HEK293 (cell line): ENCODE results near the gene KDM4B.
A peak's percentile ranks its signal among the peaks of the same experiment; 100 is the strongest.

ENCODE experiments used
- BCL11B ChIP-seq: fragments of 450-650 bp; formaldehyde crosslinking; IDR thresholded peaks from 2 replicates; pipeline ENCODE4 v1.5.1; 2016; ENCODE audit warnings: low read depth, missing biosample characterization, missing genetic modification characterization
- KLF10 ChIP-seq: fragments of 450-650 bp; IDR thresholded peaks from 2 replicates; pipeline ENCODE4 v1.5.1; 2018; ENCODE audit warnings: missing biosample characterization, mild to moderate bottlenecking, missing genetic modification characterization
- OVOL3 ChIP-seq: fragments of 450-650 bp; formaldehyde crosslinking; IDR thresholded peaks from 2 replicates; pipeline ENCODE4 v1.5.1; 2016; ENCODE audit warnings: missing biosample characterization, missing genetic modification characterization
- PATZ1 ChIP-seq: fragments of 450-650 bp; formaldehyde crosslinking; IDR thresholded peaks from 2 replicates; pipeline ENCODE4 v1.5.1; 2016; ENCODE audit warnings: missing biosample characterization, missing genetic modification characterization
- ZNF223 ChIP-seq: fragments of 450-650 bp; formaldehyde crosslinking; IDR thresholded peaks from 2 replicates; pipeline ENCODE4 v1.5.1; 2016; ENCODE audit warnings: missing biosample characterization, missing genetic modification characterization
- ZNF280C ChIP-seq: fragments of 450-650 bp; formaldehyde crosslinking; IDR thresholded peaks from 2 replicates; pipeline ENCODE4 v1.5.1; 2016; ENCODE audit warnings: missing biosample characterization, missing genetic modification characterization
- ZNF341 ChIP-seq: fragments of 450-650 bp; formaldehyde crosslinking; IDR thresholded peaks from 2 replicates; pipeline ENCODE4; 2016; ENCODE audit warnings: low read depth, missing biosample characterization, missing genetic modification characterization
- ZNF394 ChIP-seq: fragments of 450-650 bp; formaldehyde crosslinking; IDR thresholded peaks from 2 replicates; pipeline ENCODE4 v1.5.1; 2016; ENCODE audit warnings: missing biosample characterization, missing genetic modification characterization, mild to moderate bottlenecking, moderate library complexity, borderline replicate concordance
- ZNF416 ChIP-seq: fragments of 450-650 bp; formaldehyde crosslinking; IDR thresholded peaks from 2 replicates; pipeline ENCODE4 v1.5.1; 2016; ENCODE audit warnings: missing biosample characterization, missing genetic modification characterization
- ZNF433 ChIP-seq: fragments of 450-650 bp; formaldehyde crosslinking; IDR thresholded peaks from 2 replicates; pipeline ENCODE4 v1.5.1; 2016; ENCODE audit warnings: missing biosample characterization, missing genetic modification characterization, low read depth
- ZNF585B ChIP-seq: fragments of 450-650 bp; formaldehyde crosslinking; IDR thresholded peaks from 2 replicates; pipeline ENCODE4 v1.5.1; 2016; ENCODE audit warnings: missing biosample characterization, missing genetic modification characterization
- ZNF654 ChIP-seq: fragments of 450-650 bp; formaldehyde crosslinking; IDR thresholded peaks from 2 replicates; pipeline ENCODE4 v1.5.1; 2016; ENCODE audit warnings: low read depth, missing biosample characterization, missing genetic modification characterization
- ZNF658 ChIP-seq: fragments of 450-650 bp; formaldehyde crosslinking; IDR thresholded peaks from 2 replicates; pipeline ENCODE4; 2016; ENCODE audit warnings: missing biosample characterization, missing genetic modification characterization
- ZNF660 ChIP-seq: fragments of 450-650 bp; IDR thresholded peaks from 2 replicates; pipeline ENCODE4 v1.5.1; 2018; ENCODE audit warnings: missing biosample characterization, mild to moderate bottlenecking, missing genetic modification characterization
- ZNF76 ChIP-seq: fragments of 450-650 bp; formaldehyde crosslinking; IDR thresholded peaks from 2 replicates; pipeline ENCODE4; 2016; ENCODE audit warnings: low read depth, missing biosample characterization, missing genetic modification characterization, borderline replicate concordance
- ZNF768 ChIP-seq: fragments of 450-650 bp; formaldehyde crosslinking; IDR thresholded peaks from 2 replicates; pipeline ENCODE4 v1.5.1; 2018; ENCODE audit warnings: missing biosample characterization, mild to moderate bottlenecking, missing genetic modification characterization
- TF ChIP-seq, protein P1 (sequence below): fragments of 450-650 bp; IDR thresholded peaks from 2 replicates; pipeline ENCODE4 v1.5.1; 2018; ENCODE audit warnings: missing biosample characterization, mild to moderate bottlenecking, missing genetic modification characterization
- TF ChIP-seq, protein P2 (sequence below): fragments of 450-650 bp; formaldehyde crosslinking; IDR thresholded peaks from 2 replicates; pipeline ENCODE4 v1.5.1; 2016; ENCODE audit warnings: missing biosample characterization, missing genetic modification characterization
- TF ChIP-seq, protein P3 (sequence below): fragments of 450-650 bp; formaldehyde crosslinking; IDR thresholded peaks from 2 replicates; pipeline ENCODE4 v1.5.1; 2016; ENCODE audit warnings: missing biosample characterization, missing genetic modification characterization, borderline replicate concordance
- TF ChIP-seq, protein P4 (sequence below): fragments of 450-650 bp; formaldehyde crosslinking; IDR thresholded peaks from 2 replicates; pipeline ENCODE4; 2016; ENCODE audit warnings: missing biosample characterization, missing genetic modification characterization
- TF ChIP-seq, protein P5 (sequence below): fragments of 450-650 bp; formaldehyde crosslinking; IDR thresholded peaks from 2 replicates; pipeline ENCODE4 v1.5.1; 2016; ENCODE audit warnings: missing biosample characterization, missing genetic modification characterization, borderline replicate concordance

The KDM4B gene

GRCh38 chr19:5031231-5032100, 62.6 kb downstream of the KDM4B start (continued):
- TF ChIP-seq PATZ1: peak; percentile 89
- TF ChIP-seq, protein P1, sequence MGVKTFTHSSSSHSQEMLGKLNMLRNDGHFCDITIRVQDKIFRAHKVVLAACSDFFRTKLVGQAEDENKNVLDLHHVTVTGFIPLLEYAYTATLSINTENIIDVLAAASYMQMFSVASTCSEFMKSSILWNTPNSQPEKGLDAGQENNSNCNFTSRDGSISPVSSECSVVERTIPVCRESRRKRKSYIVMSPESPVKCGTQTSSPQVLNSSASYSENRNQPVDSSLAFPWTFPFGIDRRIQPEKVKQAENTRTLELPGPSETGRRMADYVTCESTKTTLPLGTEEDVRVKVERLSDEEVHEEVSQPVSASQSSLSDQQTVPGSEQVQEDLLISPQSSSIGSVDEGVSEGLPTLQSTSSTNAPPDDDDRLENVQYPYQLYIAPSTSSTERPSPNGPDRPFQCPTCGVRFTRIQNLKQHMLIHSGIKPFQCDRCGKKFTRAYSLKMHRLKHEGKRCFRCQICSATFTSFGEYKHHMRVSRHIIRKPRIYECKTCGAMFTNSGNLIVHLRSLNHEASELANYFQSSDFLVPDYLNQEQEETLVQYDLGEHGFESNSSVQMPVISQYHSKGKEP (tag by site-specific recombination): no peak
- TF ChIP-seq ZNF341: no peak
- TF ChIP-seq ZNF394 (tag by site-specific recombination): peak; percentile 64; the same call in 1 of the 2 replicates
- TF ChIP-seq ZNF658: no peak
- TF ChIP-seq, protein P2, sequence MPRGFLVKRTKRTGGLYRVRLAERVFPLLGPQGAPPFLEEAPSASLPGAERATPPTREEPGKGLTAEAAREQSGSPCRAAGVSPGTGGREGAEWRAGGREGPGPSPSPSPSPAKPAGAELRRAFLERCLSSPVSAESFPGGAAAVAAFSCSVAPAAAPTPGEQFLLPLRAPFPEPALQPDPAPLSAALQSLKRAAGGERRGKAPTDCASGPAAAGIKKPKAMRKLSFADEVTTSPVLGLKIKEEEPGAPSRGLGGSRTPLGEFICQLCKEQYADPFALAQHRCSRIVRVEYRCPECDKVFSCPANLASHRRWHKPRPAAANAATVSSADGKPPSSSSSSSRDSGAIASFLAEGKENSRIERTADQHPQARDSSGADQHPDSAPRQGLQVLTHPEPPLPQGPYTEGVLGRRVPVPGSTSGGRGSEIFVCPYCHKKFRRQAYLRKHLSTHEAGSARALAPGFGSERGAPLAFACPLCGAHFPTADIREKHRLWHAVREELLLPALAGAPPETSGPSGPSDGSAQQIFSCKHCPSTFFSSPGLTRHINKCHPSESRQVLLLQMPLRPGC: no peak
- TF ChIP-seq ZNF660: peak; percentile 51; the same call in 1 of the 2 replicates
- TF ChIP-seq OVOL3 (tag by site-specific recombination): no peak
- TF ChIP-seq, protein P3, sequence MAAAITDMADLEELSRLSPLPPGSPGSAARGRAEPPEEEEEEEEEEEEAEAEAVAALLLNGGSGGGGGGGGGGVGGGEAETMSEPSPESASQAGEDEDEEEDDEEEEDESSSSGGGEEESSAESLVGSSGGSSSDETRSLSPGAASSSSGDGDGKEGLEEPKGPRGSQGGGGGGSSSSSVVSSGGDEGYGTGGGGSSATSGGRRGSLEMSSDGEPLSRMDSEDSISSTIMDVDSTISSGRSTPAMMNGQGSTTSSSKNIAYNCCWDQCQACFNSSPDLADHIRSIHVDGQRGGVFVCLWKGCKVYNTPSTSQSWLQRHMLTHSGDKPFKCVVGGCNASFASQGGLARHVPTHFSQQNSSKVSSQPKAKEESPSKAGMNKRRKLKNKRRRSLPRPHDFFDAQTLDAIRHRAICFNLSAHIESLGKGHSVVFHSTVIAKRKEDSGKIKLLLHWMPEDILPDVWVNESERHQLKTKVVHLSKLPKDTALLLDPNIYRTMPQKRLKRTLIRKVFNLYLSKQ (tag by site-specific recombination): no peak
- 0 out of 2 replicates have a peak, but pooled peaks have one; percentile 64 for TF ChIP-seq BCL11B (tag by site-specific recombination)
- TF ChIP-seq ZNF76 (tag by site-specific recombination): no peak
- TF ChIP-seq, protein P4, sequence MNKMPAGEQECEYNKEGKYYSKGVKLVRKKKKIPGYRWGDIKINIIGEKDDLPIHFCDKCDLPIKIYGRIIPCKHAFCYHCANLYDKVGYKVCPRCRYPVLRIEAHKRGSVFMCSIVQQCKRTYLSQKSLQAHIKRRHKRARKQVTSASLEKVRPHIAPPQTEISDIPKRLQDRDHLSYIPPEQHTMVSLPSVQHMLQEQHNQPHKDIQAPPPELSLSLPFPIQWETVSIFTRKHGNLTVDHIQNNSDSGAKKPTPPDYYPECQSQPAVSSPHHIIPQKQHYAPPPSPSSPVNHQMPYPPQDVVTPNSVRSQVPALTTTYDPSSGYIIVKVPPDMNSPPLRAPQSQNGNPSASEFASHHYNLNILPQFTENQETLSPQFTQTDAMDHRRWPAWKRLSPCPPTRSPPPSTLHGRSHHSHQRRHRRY (tag by site-specific recombination): 0 out of 2 replicates have a peak, but pooled peaks have one; percentile 9
- TF ChIP-seq, protein P5, sequence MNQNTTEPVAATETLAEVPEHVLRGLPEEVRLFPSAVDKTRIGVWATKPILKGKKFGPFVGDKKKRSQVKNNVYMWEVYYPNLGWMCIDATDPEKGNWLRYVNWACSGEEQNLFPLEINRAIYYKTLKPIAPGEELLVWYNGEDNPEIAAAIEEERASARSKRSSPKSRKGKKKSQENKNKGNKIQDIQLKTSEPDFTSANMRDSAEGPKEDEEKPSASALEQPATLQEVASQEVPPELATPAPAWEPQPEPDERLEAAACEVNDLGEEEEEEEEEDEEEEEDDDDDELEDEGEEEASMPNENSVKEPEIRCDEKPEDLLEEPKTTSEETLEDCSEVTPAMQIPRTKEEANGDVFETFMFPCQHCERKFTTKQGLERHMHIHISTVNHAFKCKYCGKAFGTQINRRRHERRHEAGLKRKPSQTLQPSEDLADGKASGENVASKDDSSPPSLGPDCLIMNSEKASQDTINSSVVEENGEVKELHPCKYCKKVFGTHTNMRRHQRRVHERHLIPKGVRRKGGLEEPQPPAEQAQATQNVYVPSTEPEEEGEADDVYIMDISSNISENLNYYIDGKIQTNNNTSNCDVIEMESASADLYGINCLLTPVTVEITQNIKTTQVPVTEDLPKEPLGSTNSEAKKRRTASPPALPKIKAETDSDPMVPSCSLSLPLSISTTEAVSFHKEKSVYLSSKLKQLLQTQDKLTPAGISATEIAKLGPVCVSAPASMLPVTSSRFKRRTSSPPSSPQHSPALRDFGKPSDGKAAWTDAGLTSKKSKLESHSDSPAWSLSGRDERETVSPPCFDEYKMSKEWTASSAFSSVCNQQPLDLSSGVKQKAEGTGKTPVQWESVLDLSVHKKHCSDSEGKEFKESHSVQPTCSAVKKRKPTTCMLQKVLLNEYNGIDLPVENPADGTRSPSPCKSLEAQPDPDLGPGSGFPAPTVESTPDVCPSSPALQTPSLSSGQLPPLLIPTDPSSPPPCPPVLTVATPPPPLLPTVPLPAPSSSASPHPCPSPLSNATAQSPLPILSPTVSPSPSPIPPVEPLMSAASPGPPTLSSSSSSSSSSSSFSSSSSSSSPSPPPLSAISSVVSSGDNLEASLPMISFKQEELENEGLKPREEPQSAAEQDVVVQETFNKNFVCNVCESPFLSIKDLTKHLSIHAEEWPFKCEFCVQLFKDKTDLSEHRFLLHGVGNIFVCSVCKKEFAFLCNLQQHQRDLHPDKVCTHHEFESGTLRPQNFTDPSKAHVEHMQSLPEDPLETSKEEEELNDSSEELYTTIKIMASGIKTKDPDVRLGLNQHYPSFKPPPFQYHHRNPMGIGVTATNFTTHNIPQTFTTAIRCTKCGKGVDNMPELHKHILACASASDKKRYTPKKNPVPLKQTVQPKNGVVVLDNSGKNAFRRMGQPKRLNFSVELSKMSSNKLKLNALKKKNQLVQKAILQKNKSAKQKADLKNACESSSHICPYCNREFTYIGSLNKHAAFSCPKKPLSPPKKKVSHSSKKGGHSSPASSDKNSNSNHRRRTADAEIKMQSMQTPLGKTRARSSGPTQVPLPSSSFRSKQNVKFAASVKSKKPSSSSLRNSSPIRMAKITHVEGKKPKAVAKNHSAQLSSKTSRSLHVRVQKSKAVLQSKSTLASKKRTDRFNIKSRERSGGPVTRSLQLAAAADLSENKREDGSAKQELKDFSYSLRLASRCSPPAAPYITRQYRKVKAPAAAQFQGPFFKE (tag by site-specific recombination): no peak
- no peak for TF ChIP-seq ZNF585B (tag by site-specific recombination)
- no peak for TF ChIP-seq ZNF280C (tag by site-specific recombination)
- TF ChIP-seq ZNF416 (tag by site-specific recombination): no peak
- no peak for TF ChIP-seq ZNF768 (tag by site-specific recombination)
- TF ChIP-seq ZNF223 (tag by site-specific recombination): no peak
- no peak for TF ChIP-seq ZNF433
- TF ChIP-seq KLF10 (tag by site-specific recombination): no peak
- peak; percentile 97 for TF ChIP-seq ZNF654 (tag by site-specific recombination)
